Chondrocyte (in vitro differentiated cells): ENCODE measurements around the gene RAB33B. TPM values are rescaled to one million over a fixed set of nuclear protein-coding genes. Genes with fewer than 3 reads are reported as not detected.
"Not testable (repeated sequence)": the region's sequence is repeated elsewhere in the genome, so short reads cannot be mapped to it uniquely, and the experiment has no call there.

ENCODE experiments used
- DNase-seq: peaks from one replicate; pipeline ENCODE4 v3.0.0; 2021; ENCODE audit warnings: mixed read lengths, low spot score
- H3K27ac Mint-ChIP-seq: one replicate; pipeline ENCODE4 v1.8.0; 2021; ENCODE audit warnings: mild to moderate bottlenecking, moderate library complexity, mixed read lengths; ENCODE audit not compliant: unreplicated experiment
- H3K27me3 Mint-ChIP-seq: 2 replicates; pipeline ENCODE4 v1.8.0; 2021; ENCODE audit warnings: low read depth, mixed read lengths
- H3K36me3 Mint-ChIP-seq: 2 replicates; pipeline ENCODE4 v1.8.0; 2021; ENCODE audit warnings: low read depth, mixed read lengths
- H3K4me1 Mint-ChIP-seq: 2 replicates; pipeline ENCODE4 v1.8.0; 2021; ENCODE audit warnings: low read depth, mild to moderate bottlenecking, mixed read lengths
- H3K4me3 Mint-ChIP-seq: one replicate; pipeline ENCODE4 v1.8.0; 2021; ENCODE audit warnings: mild to moderate bottlenecking, moderate library complexity, mixed read lengths; ENCODE audit not compliant: unreplicated experiment
- H3K9me3 Mint-ChIP-seq: 2 replicates; pipeline ENCODE4 v1.8.0; 2021; ENCODE audit warnings: low read depth, mixed read lengths
- CTCF ChIP-seq: fragments of 200-600 bp; sonication (generic); IDR thresholded peaks from 2 replicates; pipeline ENCODE4 v1.5.0; 2021; ENCODE audit warnings: antibody characterized with exemption, mild to moderate bottlenecking, moderate library complexity
- total RNA-seq: library from RNA; stranded (reverse); gene quantifications from 3 replicates; pipeline ENCODE4 v1.2.1, GENCODE V29; 2021

Gene RAB33B
- total RNA-seq, 1 donor from 2014 or later: 13.8 TPM

GRCh38 chr4:139465922-139466321 is 12.0 kb downstream of the RAB33B start:
- no peaks in the 10 kb centered on the region for H3K27me3 Mint-ChIP-seq
- no peak overlapping the region for H3K27ac Mint-ChIP-seq
- peaks cover 29% of the 10 kb centered on the region for H3K4me1 Mint-ChIP-seq
- TF ChIP-seq CTCF: no peak
- H3K9me3 Mint-ChIP-seq: peaks cover 13% of the 10 kb centered on the region
- DNase-seq: no peak
- no peak overlapping the region for H3K4me3 Mint-ChIP-seq
- H3K36me3 Mint-ChIP-seq: peaks cover 2% of the 10 kb centered on the region

GRCh38 chr4:139468756-139469155 is 14.8 kb downstream of the RAB33B start:
- H3K27ac Mint-ChIP-seq, DNase-seq, H3K4me3 Mint-ChIP-seq, H3K27me3 Mint-ChIP-seq: not testable (repeated sequence)
- peaks cover 22% of the 10 kb centered on the region for H3K9me3 Mint-ChIP-seq
- H3K4me1 Mint-ChIP-seq: peaks cover 17% of the 10 kb centered on the region
- peaks cover 16% of the 10 kb centered on the region for H3K36me3 Mint-ChIP-seq

GRCh38 chr4:139469216-139469615 is 15.3 kb downstream of the RAB33B start:
- Mint-ChIP-seq H3K4me3 (no peak overlapping the region), H3K27ac (peak overlapping the region; percentile 2), H3K4me1 (peaks cover 13% of the 10 kb centered on the region), H3K27me3 (no peaks in the 10 kb centered on the region), H3K9me3 (peaks cover 22% of the 10 kb centered on the region), H3K36me3 (peaks cover 16% of the 10 kb centered on the region)
- TF ChIP-seq CTCF: no peak
- DNase-seq: no peak

GRCh38 chr4:139469869-139470268 is 15.9 kb downstream of the RAB33B start:
- no peak for DNase-seq
- peaks cover 22% of the 10 kb centered on the region for H3K9me3 Mint-ChIP-seq
- no peaks in the 10 kb centered on the region for H3K27me3 Mint-ChIP-seq
- H3K27ac Mint-ChIP-seq: no peak overlapping the region
- peaks cover 18% of the 10 kb centered on the region for H3K36me3 Mint-ChIP-seq
- peaks cover 13% of the 10 kb centered on the region for H3K4me1 Mint-ChIP-seq
- no peak overlapping the region for H3K4me3 Mint-ChIP-seq
- no peak for TF ChIP-seq CTCF

GRCh38 chr4:139470295-139470694 is 16.4 kb downstream of the RAB33B start:
- DNase-seq: no peak
- Mint-ChIP-seq H3K36me3 (peaks cover 18% of the 10 kb centered on the region), H3K27ac (no peak overlapping the region), H3K9me3 (peaks cover 22% of the 10 kb centered on the region), H3K27me3 (no peaks in the 10 kb centered on the region), H3K4me3 (no peak overlapping the region), H3K4me1 (peaks cover 13% of the 10 kb centered on the region)
- TF ChIP-seq CTCF: no peak

GRCh38 chr4:139470997-139471665 is 17.2 kb downstream of the RAB33B start:
- TF ChIP-seq CTCF: no peak
- no peak overlapping the region for H3K27ac Mint-ChIP-seq
- peaks cover 13% of the 10 kb centered on the region for H3K4me1 Mint-ChIP-seq
- no peaks in the 10 kb centered on the region for H3K27me3 Mint-ChIP-seq
- DNase-seq: no peak
- no peak overlapping the region for H3K4me3 Mint-ChIP-seq
- H3K9me3 Mint-ChIP-seq: peaks cover 22% of the 10 kb centered on the region
- peaks cover 18% of the 10 kb centered on the region for H3K36me3 Mint-ChIP-seq
